IMR-90 (cell line): ENCODE data around the gene PLS1. TPM values are rescaled to one million over a fixed set of nuclear protein-coding genes. Genes with fewer than 3 reads are reported as not detected.

Source experiments
- ATAC-seq: fragments of 200-7000 bp; cut with Tn5 transposase; 2 replicates; pipeline ENCODE4 v1.9.1; 2020; ENCODE audit warnings: low read depth, mild to moderate bottlenecking, moderate library complexity
- BruUV-seq: library from RNA; stranded (reverse); fragments of 400-500 nt; replicated peaks from 2 replicates; lab custom pipeline; 2021; lab: Mats Ljungman, UMichigan
- CTCF ChIA-PET: fragments of 300-600 bp; formaldehyde crosslinking; extraction: SDS; loops from one replicate; lab custom pipeline; 2021; ENCODE audit warnings: antibody characterized with exemption; lab: Yijun Ruan, JAX
- POLR2A ChIA-PET: fragments of 300-600 bp; sonication (Branson Sonifier 250); formaldehyde crosslinking; loops from one replicate; lab custom pipeline; 2022; ENCODE audit warnings: antibody characterized with exemption; ENCODE audit not compliant: unreplicated experiment; lab: Charles Lee
- DNase-seq: peaks from one replicate; pipeline ENCODE4 v3.0.0; 2013
- H2AFZ ChIP-seq: replicated peaks from 2 replicates; pipeline ENCODE3; 2013; ENCODE audit warnings: low read length, mild to moderate bottlenecking; ENCODE audit not compliant: poor library complexity
- H2AK5ac ChIP-seq: 2 replicates; pipeline ENCODE4 v1.6.1; 2013; ENCODE audit warnings: low read depth, low read length, inconsistent platforms
- H2AK9ac ChIP-seq: replicated peaks from 2 replicates; pipeline ENCODE3; 2013; ENCODE audit warnings: mild to moderate bottlenecking, low read depth, low read length, moderate library complexity; ENCODE audit not compliant: poor library complexity
- H2BK120ac ChIP-seq: 2 replicates; pipeline ENCODE4 v1.6.1; 2013; ENCODE audit warnings: low read depth, low read length, inconsistent platforms
- H2BK15ac ChIP-seq: 3 replicates; pipeline ENCODE4 v1.6.1; 2013; ENCODE audit warnings: low read depth, low read length, inconsistent platforms
- H2BK20ac ChIP-seq: 2 replicates; pipeline ENCODE4 v1.6.1; 2013; ENCODE audit warnings: low read depth, mild to moderate bottlenecking, inconsistent platforms, low read length, moderate library complexity
- H2BK5ac ChIP-seq: 2 replicates; pipeline ENCODE4 v1.6.1; 2013; ENCODE audit warnings: mild to moderate bottlenecking, low read depth, low read length, inconsistent platforms; ENCODE audit not compliant: poor library complexity, severe bottlenecking
- H3K14ac ChIP-seq: replicated peaks from 2 replicates; pipeline ENCODE4 v1.6.1; 2013; ENCODE audit warnings: low read depth, low read length, inconsistent platforms
- H3K18ac ChIP-seq: 2 replicates; pipeline ENCODE4 v1.6.1; 2013; ENCODE audit warnings: low read depth, low read length, control low read depth
- H3K23ac ChIP-seq: 2 replicates; pipeline ENCODE4 v1.6.1; 2013; ENCODE audit warnings: low read depth, low read length, inconsistent platforms
- H3K27ac ChIP-seq: 2 replicates; pipeline ENCODE4 v1.5.1; 2013; ENCODE audit warnings: mild to moderate bottlenecking, control low read depth, low read length; ENCODE audit not compliant: insufficient read depth
- H3K27me3 ChIP-seq: 2 replicates; pipeline ENCODE4 v1.6.1; 2013; ENCODE audit warnings: low read length; ENCODE audit not compliant: control insufficient read depth, insufficient read depth
- H3K36me3 ChIP-seq: 2 replicates; pipeline ENCODE4 v1.6.1; 2013; ENCODE audit warnings: low read length, mixed read lengths; ENCODE audit not compliant: control insufficient read depth, insufficient read depth
- H3K4ac ChIP-seq: 2 replicates; pipeline ENCODE4 v1.6.1; 2013; ENCODE audit warnings: low read depth, low read length, inconsistent platforms
- H3K4me1 ChIP-seq: 2 replicates; pipeline ENCODE4 v1.6.1; 2013; ENCODE audit warnings: low read length, mixed read lengths; ENCODE audit not compliant: control insufficient read depth, insufficient read depth
- H3K4me2 ChIP-seq: 2 replicates; pipeline ENCODE4 v1.6.1; 2013; ENCODE audit warnings: low read depth, mild to moderate bottlenecking, control low read depth, low read length, moderate library complexity
- H3K4me3 ChIP-seq: 2 replicates; pipeline ENCODE4 v1.5.1; 2013; ENCODE audit warnings: low read depth, mild to moderate bottlenecking, control low read depth, low read length, moderate library complexity; ENCODE audit not compliant: insufficient read depth
- H3K56ac ChIP-seq: 2 replicates; pipeline ENCODE4 v1.6.1; 2013; ENCODE audit warnings: low read length, inconsistent platforms; ENCODE audit not compliant: insufficient read depth; ENCODE audit errors: extremely low read depth
- H3K79me1 ChIP-seq, 2 experiments: 2 replicates each; pipeline ENCODE4 v1.6.1; 2013; ENCODE audit warnings: low read length in 2 of 2, inconsistent platforms in 1 of 2, low read depth in 1 of 2
- H3K9ac ChIP-seq: 2 replicates; pipeline ENCODE4 v1.6.1; 2013; ENCODE audit warnings: low read depth, low read length, control low read depth
- H3K9me1 ChIP-seq: 2 replicates; pipeline ENCODE4 v1.6.1; 2013; ENCODE audit warnings: low read length, inconsistent platforms; ENCODE audit not compliant: insufficient read depth
- H3K9me3 ChIP-seq: 2 replicates; pipeline ENCODE4 v1.6.1; 2013; ENCODE audit warnings: low read length; ENCODE audit not compliant: control insufficient read depth, insufficient read depth
- H4K20me1 ChIP-seq: 2 replicates; pipeline ENCODE4 v1.6.1; 2013; ENCODE audit warnings: low read length, inconsistent platforms; ENCODE audit not compliant: insufficient read depth
- H4K5ac ChIP-seq: 2 replicates; pipeline ENCODE4 v1.6.1; 2013; ENCODE audit warnings: mild to moderate bottlenecking, low read depth, low read length, control low read depth
- H4K8ac ChIP-seq, 2 experiments: 2 replicates each; pipeline ENCODE4 v1.6.1; 2013; ENCODE audit warnings: low read depth in 2 of 2, low read length in 2 of 2, control low read depth in 1 of 2, inconsistent platforms in 1 of 2
- H4K91ac ChIP-seq: 2 replicates; pipeline ENCODE4 v1.6.1; 2013; ENCODE audit warnings: low read depth, low read length, inconsistent platforms; ENCODE audit not compliant: insufficient read depth
- BHLHE40 ChIP-seq: fragments of 150-350 bp; IDR thresholded peaks from 2 replicates; pipeline ENCODE4 v1.6.1; 2016; ENCODE audit warnings: mild to moderate bottlenecking, low read depth, low read length
- CEBPB ChIP-seq: IDR thresholded peaks from 2 replicates; pipeline ENCODE4 v1.6.1; 2012; ENCODE audit warnings: low read depth, low read length, improper control_type of control experiment
- CHD1 ChIP-seq: IDR thresholded peaks from 2 replicates; pipeline ENCODE4 v1.6.1; 2012; ENCODE audit warnings: low read depth, low read length, improper control_type of control experiment
- FOS ChIP-seq: fragments of 150-350 bp; IDR thresholded peaks from 2 replicates; pipeline ENCODE4 v1.6.1; 2016; ENCODE audit warnings: low read depth, low read length
- MAFK ChIP-seq: IDR thresholded peaks from 2 replicates; pipeline ENCODE4 v1.6.1; 2012; ENCODE audit warnings: low read depth, low read length, improper control_type of control experiment
- MAZ ChIP-seq: IDR thresholded peaks from 2 replicates; pipeline ENCODE4 v1.6.1; 2012; ENCODE audit warnings: low read depth, mild to moderate bottlenecking, low read length, improper control_type of control experiment, moderate library complexity, borderline replicate concordance
- MXI1 ChIP-seq: IDR thresholded peaks from 2 replicates; pipeline ENCODE4 v1.6.1; 2012; ENCODE audit warnings: low read depth, mild to moderate bottlenecking, low read length, moderate library complexity, borderline replicate concordance
- NFE2L2 ChIP-seq: fragments of 150-350 bp; IDR thresholded peaks from 2 replicates; pipeline ENCODE4 v1.6.1; 2016; ENCODE audit warnings: low read depth, mild to moderate bottlenecking, low read length
- POLR2A ChIP-seq: IDR thresholded peaks from 2 replicates; pipeline ENCODE4 v1.6.1; 2012; ENCODE audit warnings: mild to moderate bottlenecking, low read depth, low read length
- RAD21 ChIP-seq: IDR thresholded peaks from 2 replicates; pipeline ENCODE4 v1.6.1; 2012; ENCODE audit warnings: low read length, improper control_type of control experiment
- RCOR1 ChIP-seq: IDR thresholded peaks from 2 replicates; pipeline ENCODE4 v1.6.1; 2012; ENCODE audit warnings: mild to moderate bottlenecking, low read length, improper control_type of control experiment; ENCODE audit not compliant: insufficient replicate concordance
- RFX5 ChIP-seq: IDR thresholded peaks from 2 replicates; pipeline ENCODE4 v1.8.0; 2012; ENCODE audit warnings: low read depth, mild to moderate bottlenecking, low read length, moderate library complexity
- SMC3 ChIP-seq: fragments of 150-350 bp; IDR thresholded peaks from 2 replicates; pipeline ENCODE4 v1.6.1; 2016; ENCODE audit warnings: low read depth, mild to moderate bottlenecking, antibody characterized with exemption, low read length, moderate library complexity
- WGBS, 2 experiments: methylation state at CpG; one replicate each; pipeline versions ENCODE4 v1.1.5 to v1.1.7; 2013; ENCODE audit warnings: missing lambda C conversion rate in 2 of 2; ENCODE audit not compliant: insufficient read length in 1 of 2; ENCODE audit errors: extremely low coverage in 2 of 2; 5-methylcytosine and 5-hydroxymethylcytosine counted together
- dilution Hi-C: fragments of 300-500 bp; cut with HindIII; formaldehyde crosslinking; loops from one replicate; pipeline ENCODE4 v1.14.3; 2018; ENCODE audit warnings: low sequenced_read_pairs; ENCODE audit not compliant: unreplicated experiment
- in situ Hi-C: fragments of 300-500 bp; cut with MboI; formaldehyde crosslinking; loops from 3 replicates; pipeline ENCODE4 v1.14.3; 2019; ENCODE audit warnings: low sequenced_read_pairs, inconsistent platforms, mixed read lengths
- intact Hi-C: fragments of 100-400 bp; cut with micrococcal nuclease; formaldehyde crosslinking; loops from 2 replicates; pipeline ENCODE4 v1.10.0; 2022
- polyA plus RNA-seq, 3 experiments: library from polyadenylated mRNA; depleted of rRNA; stranded (reverse); fragments of >200 nt; gene quantifications; 2 replicates each; pipeline ENCODE4 v1.2.3, GENCODE V29; 2012; ENCODE audit warnings: low replicate concordance in 1 of 3
- total RNA-seq: library from RNA; depleted of rRNA; stranded (reverse); fragments of >200 nt; gene quantifications from 2 replicates; pipeline ENCODE4 v1.2.3, GENCODE V29; 2012
- TF ChIP-seq, protein P1 (sequence below): fragments of 150-350 bp; IDR thresholded peaks from 2 replicates; pipeline ENCODE4 v1.6.1; 2017; ENCODE audit warnings: mild to moderate bottlenecking, antibody characterized with exemption, low read length, low read depth
- TF ChIP-seq, protein P2 (sequence below): conservative IDR thresholded peaks from 2 replicates; pipeline ENCODE4 v1.5.1; 2012; ENCODE audit warnings: mild to moderate bottlenecking, low read depth, low read length, improper control_type of control experiment
- TF ChIP-seq, protein P3 (sequence below): fragments of 150-350 bp; IDR thresholded peaks from 2 replicates; pipeline ENCODE4 v1.6.1; 2016; ENCODE audit warnings: low read depth, mild to moderate bottlenecking, low read length, moderate library complexity, borderline replicate concordance

PLS1 gene
- total and polyA plus RNA-seq, 2 of the 4 experiments (the other 2 are of a cell fraction), result 0.29 to 0.90 TPM

DNA sequence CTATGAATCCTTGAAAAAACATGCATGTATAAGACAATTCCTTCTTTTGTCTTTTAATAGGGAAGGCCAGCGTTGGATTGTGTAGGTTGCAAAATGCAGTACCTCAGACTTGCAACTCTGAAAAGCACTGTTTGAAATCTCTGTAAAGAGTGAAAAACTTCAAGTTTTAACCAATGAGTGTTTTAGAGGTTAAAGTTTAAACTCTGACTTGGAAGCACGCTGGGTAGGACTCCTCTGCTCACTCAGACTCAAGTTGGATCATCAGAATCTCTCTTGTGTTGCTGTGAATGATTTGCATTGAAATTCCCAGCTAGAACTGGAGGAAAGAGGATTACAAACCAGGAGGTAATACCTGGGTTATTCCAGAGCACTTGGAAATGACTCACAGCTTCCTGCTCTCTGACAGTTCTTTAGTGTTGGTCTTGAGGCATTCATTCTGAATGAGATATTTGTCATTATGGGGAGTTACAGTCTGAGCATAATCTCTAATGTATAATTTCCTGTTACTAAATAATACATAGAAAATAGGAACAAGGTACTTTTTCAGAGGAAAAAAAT, 49.1 kb downstream of the PLS1 start:
- Histone ChIP-seq H2BK20ac (no peak overlapping the region), H2AK9ac (no peak overlapping the region), H4K5ac (no peak overlapping the region), H2BK15ac (no peak overlapping the region), H3K4ac (no peak overlapping the region), H3K27me3 (no peaks in the 10 kb centered on the region; the same call in 1 of the 2 replicates), H3K4me1 (no peaks in the 10 kb centered on the region), H2BK120ac (no peak overlapping the region), H2AFZ (no peak overlapping the region), H3K27ac (no peak overlapping the region), H2BK5ac (no peak overlapping the region), H3K14ac (no peak overlapping the region), H3K4me2 (no peak overlapping the region), H4K20me1 (no peaks in the 10 kb centered on the region), H2AK5ac (no peak overlapping the region), H4K91ac (no peak overlapping the region), H3K18ac (no peak overlapping the region), H3K79me1 (no peaks in the 10 kb centered on the region), H3K9me3 (no peaks in the 10 kb centered on the region), H3K9me1 (no peaks in the 10 kb centered on the region), H3K56ac (no peak overlapping the region), H3K36me3 (no peaks in the 10 kb centered on the region), H3K9ac (no peak overlapping the region), H3K23ac (no peak overlapping the region), H4K8ac (no peak overlapping the region), H3K4me3 (no peak overlapping the region)
- CTCF ChIA-PET, result no interaction called here
- peak; percentile 21; the same call in 1 of the 2 replicates for ATAC-seq
- BruUV-seq, result no TSS peak
- intact Hi-C loops (no loop called here), dilution Hi-C loops (no loop called here), in situ Hi-C loops (no loop called here)
- peak; percentile 35 for DNase-seq
- no peak for TF ChIP-seq RAD21
- TF ChIP-seq CHD1, result no peak
- TF ChIP-seq, protein P1, sequence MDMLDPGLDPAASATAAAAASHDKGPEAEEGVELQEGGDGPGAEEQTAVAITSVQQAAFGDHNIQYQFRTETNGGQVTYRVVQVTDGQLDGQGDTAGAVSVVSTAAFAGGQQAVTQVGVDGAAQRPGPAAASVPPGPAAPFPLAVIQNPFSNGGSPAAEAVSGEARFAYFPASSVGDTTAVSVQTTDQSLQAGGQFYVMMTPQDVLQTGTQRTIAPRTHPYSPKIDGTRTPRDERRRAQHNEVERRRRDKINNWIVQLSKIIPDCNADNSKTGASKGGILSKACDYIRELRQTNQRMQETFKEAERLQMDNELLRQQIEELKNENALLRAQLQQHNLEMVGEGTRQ, result no peak
- no peak for TF ChIP-seq MAFK
- TF ChIP-seq RFX5, result no peak
- TF ChIP-seq, protein P2, sequence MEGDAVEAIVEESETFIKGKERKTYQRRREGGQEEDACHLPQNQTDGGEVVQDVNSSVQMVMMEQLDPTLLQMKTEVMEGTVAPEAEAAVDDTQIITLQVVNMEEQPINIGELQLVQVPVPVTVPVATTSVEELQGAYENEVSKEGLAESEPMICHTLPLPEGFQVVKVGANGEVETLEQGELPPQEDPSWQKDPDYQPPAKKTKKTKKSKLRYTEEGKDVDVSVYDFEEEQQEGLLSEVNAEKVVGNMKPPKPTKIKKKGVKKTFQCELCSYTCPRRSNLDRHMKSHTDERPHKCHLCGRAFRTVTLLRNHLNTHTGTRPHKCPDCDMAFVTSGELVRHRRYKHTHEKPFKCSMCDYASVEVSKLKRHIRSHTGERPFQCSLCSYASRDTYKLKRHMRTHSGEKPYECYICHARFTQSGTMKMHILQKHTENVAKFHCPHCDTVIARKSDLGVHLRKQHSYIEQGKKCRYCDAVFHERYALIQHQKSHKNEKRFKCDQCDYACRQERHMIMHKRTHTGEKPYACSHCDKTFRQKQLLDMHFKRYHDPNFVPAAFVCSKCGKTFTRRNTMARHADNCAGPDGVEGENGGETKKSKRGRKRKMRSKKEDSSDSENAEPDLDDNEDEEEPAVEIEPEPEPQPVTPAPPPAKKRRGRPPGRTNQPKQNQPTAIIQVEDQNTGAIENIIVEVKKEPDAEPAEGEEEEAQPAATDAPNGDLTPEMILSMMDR, result no peak
- TF ChIP-seq POLR2A, result no peak
- no peak for TF ChIP-seq BHLHE40
- no peak for TF ChIP-seq RCOR1
- TF ChIP-seq FOS, result no peak
- TF ChIP-seq MAZ, result no peak
- no peak for TF ChIP-seq NFE2L2
- no peak for TF ChIP-seq MXI1
- TF ChIP-seq CEBPB, result no peak
- TF ChIP-seq, protein P3, sequence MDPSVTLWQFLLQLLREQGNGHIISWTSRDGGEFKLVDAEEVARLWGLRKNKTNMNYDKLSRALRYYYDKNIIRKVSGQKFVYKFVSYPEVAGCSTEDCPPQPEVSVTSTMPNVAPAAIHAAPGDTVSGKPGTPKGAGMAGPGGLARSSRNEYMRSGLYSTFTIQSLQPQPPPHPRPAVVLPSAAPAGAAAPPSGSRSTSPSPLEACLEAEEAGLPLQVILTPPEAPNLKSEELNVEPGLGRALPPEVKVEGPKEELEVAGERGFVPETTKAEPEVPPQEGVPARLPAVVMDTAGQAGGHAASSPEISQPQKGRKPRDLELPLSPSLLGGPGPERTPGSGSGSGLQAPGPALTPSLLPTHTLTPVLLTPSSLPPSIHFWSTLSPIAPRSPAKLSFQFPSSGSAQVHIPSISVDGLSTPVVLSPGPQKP, result no peak
- no peak for TF ChIP-seq SMC3
- POLR2A ChIA-PET, result no interaction called here
- whole genome bisulfite sequencing, 2 experiments, result no CpG with 5 or more reads among the region's 2 CpGs
